SU-DHL-6 (cell line): Measurements from ENCODE around the gene CYP4F22.

ENCODE experiments used
- H2AFZ ChIP-seq: fragments of 200-600 bp; sonication (generic); 2 replicates; pipeline ENCODE4 v1.6.1; 2014; ENCODE audit warnings: low read depth, mild to moderate bottlenecking, moderate library complexity, mixed read lengths, antibody characterized with exemption, low read length; ENCODE audit not compliant: severe bottlenecking
- H3F3A ChIP-seq: fragments of 200-600 bp; shearing (Covaris generic); 2 replicates; pipeline ENCODE4 v1.6.0; 2016; ENCODE audit warnings: antibody characterized with exemption, mild to moderate bottlenecking; ENCODE audit not compliant: insufficient read depth
- H3K27ac ChIP-seq: fragments of 200-600 bp; sonication (generic); 2 replicates; pipeline ENCODE4 v1.5.1; 2016; ENCODE audit warnings: low read depth, mild to moderate bottlenecking, low read length, moderate library complexity, mixed read lengths
- H3K27me3 ChIP-seq: fragments of 200-600 bp; sonication (generic), shearing (Covaris generic); 2 replicates; pipeline ENCODE4 v1.6.0; 2014; ENCODE audit warnings: mild to moderate bottlenecking, low read length
- H3K36me3 ChIP-seq: fragments of 200-600 bp; sonication (generic); 2 replicates; pipeline ENCODE4 v1.6.1; 2014; ENCODE audit warnings: mild to moderate bottlenecking, low read length, mixed read lengths
- H3K4me2 ChIP-seq: fragments of 300-600, 200-600 bp; shearing (Covaris generic), sonication (generic); 2 replicates; pipeline ENCODE4 v1.6.0; 2014; ENCODE audit warnings: low read length, low read depth, mild to moderate bottlenecking; ENCODE audit not compliant: poor library complexity, severe bottlenecking
- H3K4me3 ChIP-seq: fragments of 200-600 bp; sonication (generic); 2 replicates; pipeline ENCODE4 v1.5.1; 2014; ENCODE audit warnings: antibody characterized with exemption, low read length, mild to moderate bottlenecking, mixed read lengths; ENCODE audit not compliant: insufficient read depth, poor library complexity, severe bottlenecking
- H3K79me2 ChIP-seq: fragments of 200-600 bp; sonication (generic); 2 replicates; pipeline ENCODE4 v1.6.1; 2014; ENCODE audit warnings: mild to moderate bottlenecking, low read length, moderate library complexity; ENCODE audit not compliant: insufficient read depth
- H3K9ac ChIP-seq: fragments of 200-600 bp; sonication (generic); 2 replicates; pipeline ENCODE4 v1.7.0; 2014; ENCODE audit warnings: mild to moderate bottlenecking, low read length
- H3K9me2 ChIP-seq: fragments of 200-600 bp; sonication (generic); replicated peaks from 2 replicates; pipeline ENCODE4 v1.6.1; 2014; ENCODE audit warnings: low read length; ENCODE audit not compliant: insufficient read depth
- H3K9me3 ChIP-seq: fragments of 200-600 bp; sonication (generic); 2 replicates; pipeline ENCODE4 v1.6.1; 2014; ENCODE audit warnings: low read length, mixed read lengths; ENCODE audit not compliant: insufficient read depth
- H4K20me1 ChIP-seq: fragments of 200-600 bp; sonication (generic); 2 replicates; pipeline ENCODE4 v1.6.1; 2014; ENCODE audit warnings: low read depth, mild to moderate bottlenecking, antibody characterized with exemption, low read length, moderate library complexity, mixed read lengths
- EZH2phosphoT487 ChIP-seq: fragments of 200-600 bp; sonication (generic), shearing (Covaris generic); conservative IDR thresholded peaks from 2 replicates; pipeline ENCODE4 v1.6.1; 2018; ENCODE audit warnings: mild to moderate bottlenecking, antibody characterized with exemption, low read length, moderate library complexity, mixed read lengths
- TF ChIP-seq, protein P1 (sequence below): fragments of 200-600 bp; sonication (generic); IDR thresholded peaks from one replicate; pipeline ENCODE4 v1.5.1; 2017; ENCODE audit warnings: antibody characterized with exemption, mild to moderate bottlenecking, low read length, moderate library complexity; ENCODE audit not compliant: insufficient read depth, poor library complexity, severe bottlenecking

CYP4F22 gene

DNA sequence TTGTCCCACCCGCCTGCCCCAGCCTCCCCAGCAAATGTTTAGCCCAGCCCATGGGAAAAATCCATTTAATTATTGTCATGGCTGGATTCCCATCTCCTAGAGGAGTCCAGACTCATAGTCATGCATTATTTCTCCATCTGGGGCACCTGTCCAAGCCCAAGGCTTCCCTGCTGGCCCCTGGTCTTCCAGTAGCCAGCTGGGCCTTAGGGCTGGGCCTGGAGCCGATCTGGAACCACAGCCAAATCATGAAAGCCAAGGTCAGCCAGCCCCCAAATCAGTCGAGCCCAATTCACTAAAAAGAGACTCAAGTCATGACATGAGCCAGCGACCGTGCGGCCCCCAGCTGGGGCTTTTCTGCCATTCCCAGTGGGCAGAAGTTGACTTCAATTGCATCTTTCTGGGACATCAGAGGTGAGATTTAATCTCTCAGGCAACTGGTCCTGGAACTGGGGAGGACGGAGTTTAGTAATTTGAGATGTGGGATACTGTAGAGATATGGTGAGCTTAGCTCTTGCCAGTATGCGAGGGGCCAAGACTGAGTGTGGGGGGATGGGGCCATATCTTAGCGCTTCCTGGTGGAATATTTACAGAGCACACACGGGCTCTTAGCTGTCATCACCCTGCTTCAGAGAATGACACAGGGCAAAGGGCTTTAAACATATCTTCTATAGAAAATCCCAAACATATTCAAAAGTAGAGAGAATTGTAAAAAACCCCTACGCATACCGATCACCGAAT lies 19.7 kb upstream of the CYP4F22 start:
- Histone ChIP-seq H3K4me3 (no peak overlapping the region), H2AFZ (no peak overlapping the region)

DNA sequence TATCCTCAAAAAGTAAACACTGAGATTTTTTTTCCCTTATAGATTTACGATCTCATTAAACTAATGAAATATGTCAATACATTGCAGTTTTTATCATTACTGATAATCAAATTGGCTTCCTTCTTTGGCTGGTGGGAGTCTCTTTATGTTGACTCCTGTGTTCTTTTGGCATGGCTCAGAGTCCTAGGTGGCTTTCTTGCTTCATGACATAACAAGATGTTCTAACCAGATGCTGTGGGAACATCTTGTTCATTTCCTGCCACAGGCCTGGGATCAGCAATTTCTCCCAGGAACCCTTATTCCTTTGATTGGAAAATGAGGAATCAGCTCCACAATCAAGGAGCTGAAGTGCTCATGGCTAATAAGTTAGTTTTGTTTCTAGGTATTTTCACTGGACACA lies 13.2 kb upstream of the CYP4F22 start:
- Histone ChIP-seq H3K4me2 (no peak overlapping the region), H3K27me3 (no peaks in the 10 kb centered on the region), H3K9me3 (no peaks in the 10 kb centered on the region), H4K20me1 (no peaks in the 10 kb centered on the region), H3F3A (no peaks in the 10 kb centered on the region), H3K4me3 (no peak overlapping the region), H3K9me2 (no peaks in the 10 kb centered on the region), H3K36me3 (no peaks in the 10 kb centered on the region), H2AFZ (no peak overlapping the region), H3K9ac (no peak overlapping the region), H3K27ac (no peak overlapping the region), H3K79me2 (no peaks in the 10 kb centered on the region)
- no peak for TF ChIP-seq EZH2phosphoT487
- TF ChIP-seq, protein P1, sequence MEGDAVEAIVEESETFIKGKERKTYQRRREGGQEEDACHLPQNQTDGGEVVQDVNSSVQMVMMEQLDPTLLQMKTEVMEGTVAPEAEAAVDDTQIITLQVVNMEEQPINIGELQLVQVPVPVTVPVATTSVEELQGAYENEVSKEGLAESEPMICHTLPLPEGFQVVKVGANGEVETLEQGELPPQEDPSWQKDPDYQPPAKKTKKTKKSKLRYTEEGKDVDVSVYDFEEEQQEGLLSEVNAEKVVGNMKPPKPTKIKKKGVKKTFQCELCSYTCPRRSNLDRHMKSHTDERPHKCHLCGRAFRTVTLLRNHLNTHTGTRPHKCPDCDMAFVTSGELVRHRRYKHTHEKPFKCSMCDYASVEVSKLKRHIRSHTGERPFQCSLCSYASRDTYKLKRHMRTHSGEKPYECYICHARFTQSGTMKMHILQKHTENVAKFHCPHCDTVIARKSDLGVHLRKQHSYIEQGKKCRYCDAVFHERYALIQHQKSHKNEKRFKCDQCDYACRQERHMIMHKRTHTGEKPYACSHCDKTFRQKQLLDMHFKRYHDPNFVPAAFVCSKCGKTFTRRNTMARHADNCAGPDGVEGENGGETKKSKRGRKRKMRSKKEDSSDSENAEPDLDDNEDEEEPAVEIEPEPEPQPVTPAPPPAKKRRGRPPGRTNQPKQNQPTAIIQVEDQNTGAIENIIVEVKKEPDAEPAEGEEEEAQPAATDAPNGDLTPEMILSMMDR = no peak

More for the DNA sequence above, 19.7 kb upstream of the CYP4F22 start:
- Histone ChIP-seq H3K4me2 (no peak overlapping the region), H3K9ac (no peak overlapping the region), H3K9me3 (no peaks in the 10 kb centered on the region), H3K9me2 (no peaks in the 10 kb centered on the region), H3K36me3 (no peaks in the 10 kb centered on the region), H3K27me3 (no peaks in the 10 kb centered on the region), H3K27ac (no peak overlapping the region), H3F3A (no peaks in the 10 kb centered on the region), H3K79me2 (no peaks in the 10 kb centered on the region), H4K20me1 (no peaks in the 10 kb centered on the region)
- no peak for TF ChIP-seq EZH2phosphoT487
- TF ChIP-seq, protein P1 = no peak

DNA sequence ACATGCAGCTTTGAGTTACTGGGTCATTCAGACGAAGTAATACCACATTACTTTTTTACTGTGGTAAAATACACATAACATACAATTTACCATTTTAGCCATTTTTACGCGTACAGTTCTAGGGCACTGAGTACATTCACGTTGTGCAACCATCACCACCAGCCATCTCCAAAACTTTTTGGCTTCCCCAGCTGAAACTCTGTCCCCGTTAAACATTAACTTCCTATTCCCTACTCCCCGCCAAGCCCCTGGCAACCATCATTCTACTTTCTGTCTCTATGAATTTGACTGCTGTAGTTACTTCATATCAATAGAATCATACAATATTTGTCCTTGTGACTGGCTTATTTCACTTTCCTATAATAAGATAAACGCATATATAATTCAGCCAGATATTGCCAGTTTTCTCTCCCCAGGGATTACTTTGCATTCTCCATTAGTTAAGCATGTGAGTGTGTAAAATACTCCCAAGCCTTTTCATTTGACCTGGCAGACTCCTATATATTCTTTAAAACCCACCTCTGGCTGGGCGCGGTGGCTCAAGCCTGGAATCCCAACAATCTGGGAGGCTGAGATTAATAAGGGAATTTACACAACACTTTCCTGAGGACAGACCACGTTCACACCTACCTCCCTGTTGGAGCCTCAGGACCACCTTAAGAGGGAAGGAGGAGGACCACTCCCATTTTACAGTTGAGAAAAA lies 10.0 kb upstream of the CYP4F22 start:
- Histone ChIP-seq H3K36me3 (no peaks in the 10 kb centered on the region), H3K9me2 (no peaks in the 10 kb centered on the region), H3K9ac (no peak overlapping the region), H3K79me2 (no peaks in the 10 kb centered on the region), H2AFZ (no peak overlapping the region), H3K4me2 (no peak overlapping the region), H3K9me3 (no peaks in the 10 kb centered on the region), H3K4me3 (no peak overlapping the region), H4K20me1 (no peaks in the 10 kb centered on the region), H3F3A (no peaks in the 10 kb centered on the region), H3K27ac (no peak overlapping the region), H3K27me3 (no peaks in the 10 kb centered on the region)
- TF ChIP-seq, protein P1 = no peak
- TF ChIP-seq EZH2phosphoT487 = no peak
